ENCODE measurements around the gene DNAH5. TPM values are rescaled to one million over a fixed set of nuclear protein-coding genes. Genes with fewer than 3 reads are reported as not detected.

The DNAH5 gene
- polyA plus RNA-seq, 2 donors, result 0.08 to 0.12 TPM

DNA sequence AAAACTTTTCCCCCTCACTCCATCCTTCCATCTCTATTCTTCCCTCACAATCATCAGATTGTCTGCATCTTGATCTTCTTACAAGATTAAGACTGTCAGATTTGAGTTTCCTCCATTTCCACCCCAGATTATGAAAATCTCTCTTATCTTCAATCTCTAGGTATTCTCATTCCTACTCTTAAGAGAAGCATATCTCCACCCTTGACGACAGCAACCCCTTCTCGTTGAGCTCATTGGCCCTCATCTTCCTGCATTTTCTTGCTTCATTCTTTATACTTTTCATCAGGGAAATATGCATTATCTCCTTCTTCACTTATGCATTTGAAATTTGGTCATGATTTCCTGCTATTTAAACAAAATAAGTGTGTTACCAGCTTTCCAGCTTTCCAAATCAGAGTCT lies 301.3 kb downstream of the DNAH5 start:
- no peaks in the 10 kb centered on the region for H3K27me3 ChIP-seq (ENCODE audit: control insufficient read depth in 1 of 2, insufficient read depth in 2 of 2, low read length in 2 of 2)
- H3K9me3 ChIP-seq (ENCODE audit: control insufficient read depth in 2 of 2, insufficient read depth in 1 of 2, low read depth in 1 of 2, low read length in 1 of 2), result no peaks in the 10 kb centered on the region
- no peaks in the 10 kb centered on the region for H3K4me1 ChIP-seq (ENCODE audit: control insufficient read depth in 2 of 2, insufficient read depth in 2 of 2, low read length in 1 of 2)
- H3K27ac ChIP-seq (ENCODE audit: low read depth in 2 of 2, low read length in 1 of 2), result no peak overlapping the region
- 76 to 86% methylated on average over 2 of the region's 2 CpGs for WGBS, 2 donors
- no peaks in the 10 kb centered on the region for H3K36me3 ChIP-seq (ENCODE audit: control insufficient read depth in 2 of 2, insufficient read depth in 2 of 2, low read length in 1 of 2)
- no peak overlapping the region for H3K4me3 ChIP-seq (ENCODE audit: low read depth in 1 of 2, low read length in 2 of 2)

Other genes starting within 250 kb of the DNAH5 start
- gene TRIO, start 198.7 kb upstream of the DNAH5 start, polyA plus RNA-seq, result 10 to 100 TPM; 10.3 to 22.8 TPM

All from esophagus (tissue), 2 donors.